HepG2 (cell line): Measurements from ENCODE around the gene CCDC175.

Source experiments
- CTCF ChIP-seq: sonication (generic); formaldehyde crosslinking; IDR thresholded peaks from 2 replicates; pipeline ENCODE4 v1.5.0; 2020; ENCODE audit warnings: mild to moderate bottlenecking, missing genetic modification reagents, moderate library complexity
- ISX ChIP-seq: sonication (generic); formaldehyde crosslinking; conservative IDR thresholded peaks from 2 replicates; pipeline ENCODE4 v1.5.0; 2020; ENCODE audit warnings: missing genetic modification reagents
- MYNN ChIP-seq: sonication (generic); formaldehyde crosslinking; IDR thresholded peaks from 2 replicates; pipeline ENCODE4 v1.4.0; 2020; ENCODE audit warnings: mild to moderate bottlenecking, low read depth, missing genetic modification reagents
- PRDM10 ChIP-seq: sonication (generic); formaldehyde crosslinking; IDR thresholded peaks from 2 replicates; pipeline ENCODE4 v1.4.0; 2020; ENCODE audit warnings: low read depth, missing genetic modification reagents

- TF ChIP-seq CTCF (CRISPR knock-in tag) (no peak), PRDM10 (CRISPR knock-in tag) (no peak), MYNN (CRISPR knock-in tag) (no peak), ISX (CRISPR knock-in tag) (no peak)
Observed at GRCh38 chr14:59588101-59588500, 11.5 kb upstream of the CCDC175 start.
